Measurements from ENCODE around the gene IPO7. TPM values are rescaled to one million over a fixed set of nuclear protein-coding genes. Genes with fewer than 3 reads are reported as not detected.
"Not testable (repeated sequence)": the region's sequence is repeated elsewhere in the genome, so short reads cannot be mapped to it uniquely, and the experiment has no call there.

Gene IPO7
- total RNA-seq, 1 donor from 2014 or later: 200 TPM

GRCh38 chr11:9448576-9449352 is 64.3 kb downstream of the IPO7 start:
- intact Hi-C loops (cut with micrococcal nuclease): no loop called here
- peaks cover 6% of the 10 kb centered on the region for H3K4me1 Mint-ChIP-seq
- no peaks in the 10 kb centered on the region for H3K27me3 Mint-ChIP-seq
- no peak for DNase-seq
- H3K36me3 Mint-ChIP-seq (ENCODE audit: low read depth): peaks cover 43% of the 10 kb centered on the region
- no peak overlapping the region for H3K27ac Mint-ChIP-seq
- H3K9me3 Mint-ChIP-seq: peaks cover 4% of the 10 kb centered on the region
- no peak overlapping the region for H3K4me3 Mint-ChIP-seq

GRCh38 chr11:9452023-9452422 is 67.6 kb downstream of the IPO7 start:
- H3K27me3 Mint-ChIP-seq; H3K27ac Mint-ChIP-seq; intact Hi-C loops (cut with micrococcal nuclease); H3K9me3 Mint-ChIP-seq; H3K4me3 Mint-ChIP-seq; DNase-seq; H3K4me1 Mint-ChIP-seq: not testable (repeated sequence)
- H3K36me3 Mint-ChIP-seq (ENCODE audit: low read depth): peaks cover 25% of the 10 kb centered on the region

- DNase-seq: no peak
- Mint-ChIP-seq H3K27ac (no peak overlapping the region), H3K9me3 (peaks cover 7% of the 10 kb centered on the region), H3K4me3 (no peak overlapping the region), H3K4me1 (peaks cover 2% of the 10 kb centered on the region), H3K36me3 (ENCODE audit: low read depth) (peaks cover 13% of the 10 kb centered on the region), H3K27me3 (no peaks in the 10 kb centered on the region)
- intact Hi-C loops (cut with micrococcal nuclease): no loop called here
Measured at GRCh38 chr11:9455722-9456121, 71.3 kb downstream of the IPO7 start.

GRCh38 chr11:9459667-9460321 is 75.3 kb downstream of the IPO7 start:
- H3K4me3 Mint-ChIP-seq: peak overlapping the region; percentile 97
- intact Hi-C loops (cut with micrococcal nuclease): loop anchor here (1.0 to 5.0 kb wide), 13 partner anchors 48 to 1398 kb away; partner anchors contain the start of genes ADM, EIF4G2, IPO7 and NRIP3
- peak overlapping the region; percentile 98 for H3K27ac Mint-ChIP-seq
- H3K4me1 Mint-ChIP-seq: peaks cover 23% of the 10 kb centered on the region
- H3K36me3 Mint-ChIP-seq (ENCODE audit: low read depth): peaks cover 16% of the 10 kb centered on the region
- no peaks in the 10 kb centered on the region for H3K27me3 Mint-ChIP-seq
- peak; percentile 79 for DNase-seq
- peaks cover 3% of the 10 kb centered on the region for H3K9me3 Mint-ChIP-seq

- Mint-ChIP-seq H3K36me3 (ENCODE audit: low read depth) (peaks cover 16% of the 10 kb centered on the region), H3K4me1 (peaks cover 23% of the 10 kb centered on the region), H3K9me3 (peaks cover 3% of the 10 kb centered on the region), H3K27me3 (no peaks in the 10 kb centered on the region), H3K4me3 (peak within 1 kb of the TSS; percentile 97), H3K27ac (peak within 1 kb of the TSS; percentile 98)
- peak; percentile 100 for DNase-seq
- intact Hi-C loops (cut with micrococcal nuclease): loop anchor here (1.0 to 5.0 kb wide), 13 partner anchors 47 to 1397 kb away; partner anchors contain the start of genes ADM, EIF4G2, IPO7 and NRIP3
Measured at GRCh38 chr11:9460322-9461062, 76.0 kb downstream of the IPO7 start, which contains the start of gene ZNF143. TSS of gene ZNF143 (plus strand) at chr11:9461012. CDS start at chr11:9471309, 10,297 bp downstream.

GRCh38 chr11:9461063-9461759 is 76.8 kb downstream of the IPO7 start:
- Mint-ChIP-seq H3K27me3 (no peaks in the 10 kb centered on the region), H3K4me1 (peaks cover 23% of the 10 kb centered on the region), H3K36me3 (ENCODE audit: low read depth) (peaks cover 16% of the 10 kb centered on the region), H3K4me3 (peak overlapping the region; percentile 97), H3K27ac (peak overlapping the region; percentile 98), H3K9me3 (peaks cover 3% of the 10 kb centered on the region)
- intact Hi-C loops (cut with micrococcal nuclease): loop anchor here (2.0 to 5.0 kb wide), 10 partner anchors 46 to 1396 kb away; partner anchors contain the start of genes ADM, EIF4G2, NRIP3 and TMEM9B
- DNase-seq: peak; percentile 94

- Mint-ChIP-seq H3K9me3 (peaks cover 3% of the 10 kb centered on the region), H3K36me3 (ENCODE audit: low read depth) (peaks cover 18% of the 10 kb centered on the region), H3K4me3 (peak overlapping the region; percentile 97), H3K27ac (peak overlapping the region; percentile 98), H3K4me1 (peaks cover 23% of the 10 kb centered on the region), H3K27me3 (no peaks in the 10 kb centered on the region)
- intact Hi-C loops (cut with micrococcal nuclease): loop anchor here (2.0 to 5.0 kb wide), 10 partner anchors 46 to 1396 kb away; partner anchors contain the start of genes ADM, EIF4G2, NRIP3 and TMEM9B
- DNase-seq: peak; percentile 67
Measured at GRCh38 chr11:9461760-9462134, 77.3 kb downstream of the IPO7 start.

GRCh38 chr11:9462172-9462799 is 77.8 kb downstream of the IPO7 start:
- peak overlapping the region; percentile 98 for H3K27ac Mint-ChIP-seq
- H3K9me3 Mint-ChIP-seq: peaks cover 3% of the 10 kb centered on the region
- peaks cover 21% of the 10 kb centered on the region for H3K36me3 Mint-ChIP-seq (ENCODE audit: low read depth)
- peak; percentile 61 for DNase-seq
- peaks cover 23% of the 10 kb centered on the region for H3K4me1 Mint-ChIP-seq
- H3K4me3 Mint-ChIP-seq: peak overlapping the region; percentile 97
- H3K27me3 Mint-ChIP-seq: no peaks in the 10 kb centered on the region
- intact Hi-C loops (cut with micrococcal nuclease): loop anchor here (5.0 kb wide), 7 partner anchors 45 to 1395 kb away; partner anchors contain the start of genes ADM, EIF4G2, NRIP3 and TMEM9B

GRCh38 chr11:9462806-9463537 is 78.5 kb downstream of the IPO7 start:
- H3K36me3 Mint-ChIP-seq (ENCODE audit: low read depth): peaks cover 21% of the 10 kb centered on the region
- peaks cover 3% of the 10 kb centered on the region for H3K9me3 Mint-ChIP-seq
- peak overlapping the region; percentile 97 for H3K4me3 Mint-ChIP-seq
- H3K27ac Mint-ChIP-seq: peak overlapping the region; percentile 90
- no peak for DNase-seq
- no peaks in the 10 kb centered on the region for H3K27me3 Mint-ChIP-seq
- peaks cover 23% of the 10 kb centered on the region for H3K4me1 Mint-ChIP-seq
- intact Hi-C loops (cut with micrococcal nuclease): loop anchor here (5.0 kb wide), 7 partner anchors 44 to 1394 kb away; partner anchors contain the start of genes ADM, EIF4G2, NRIP3 and TMEM9B

GRCh38 chr11:9470765-9471164 is 86.3 kb downstream of the IPO7 start:
- intact Hi-C loops (cut with micrococcal nuclease): no loop called here
- H3K27ac Mint-ChIP-seq: no peak overlapping the region

GRCh38 chr11:9473408-9473807 is 89.0 kb downstream of the IPO7 start:
- no peaks in the 10 kb centered on the region for H3K9me3 Mint-ChIP-seq

More at GRCh38 chr11:9470765-9471164, 86.3 kb downstream of the IPO7 start:
- Mint-ChIP-seq H3K27me3 (no peaks in the 10 kb centered on the region), H3K36me3 (ENCODE audit: low read depth) (peaks cover 36% of the 10 kb centered on the region), H3K9me3 (no peaks in the 10 kb centered on the region), H3K4me1 (peaks cover 7% of the 10 kb centered on the region), H3K4me3 (no peak overlapping the region)
- DNase-seq: no peak

GRCh38 chr11:9479899-9480298 is 95.4 kb downstream of the IPO7 start:
- Mint-ChIP-seq H3K4me1 (no peaks in the 10 kb centered on the region), H3K27ac (no peak overlapping the region), H3K9me3 (no peaks in the 10 kb centered on the region), H3K36me3 (ENCODE audit: low read depth) (peaks cover 35% of the 10 kb centered on the region), H3K27me3 (no peaks in the 10 kb centered on the region), H3K4me3 (no peak overlapping the region)
- no peak for DNase-seq
- intact Hi-C loops (cut with micrococcal nuclease): no loop called here

More at GRCh38 chr11:9473408-9473807, 89.0 kb downstream of the IPO7 start:
- intact Hi-C loops (cut with micrococcal nuclease): no loop called here
- H3K27me3 Mint-ChIP-seq: no peaks in the 10 kb centered on the region
- peaks cover 44% of the 10 kb centered on the region for H3K36me3 Mint-ChIP-seq (ENCODE audit: low read depth)
- no peak overlapping the region for H3K4me3 Mint-ChIP-seq
- peaks cover 7% of the 10 kb centered on the region for H3K4me1 Mint-ChIP-seq
- no peak overlapping the region for H3K27ac Mint-ChIP-seq
- DNase-seq: no peak

Data from activated CD4-positive, alpha-beta T cell treated with anti-CD3 and anti-CD28 coated beads, Interleukin-2, amount 10 ng/mL, durations not matched to agents 24 days and 14 days (primary cell).